Panc1 (cell line): ENCODE measurements around the gene UBASH3B. TPM values are rescaled to one million over a fixed set of nuclear protein-coding genes. Genes with fewer than 3 reads are reported as not detected.
A peak's percentile ranks its signal among the peaks of the same experiment; 100 is the strongest.

ENCODE experiments used
- ATAC-seq: fragments of 200-7000 bp; cut with Tn5 transposase; 2 replicates; pipeline ENCODE4 v1.9.1; 2020; ENCODE audit warnings: mild to moderate bottlenecking, moderate library complexity
- BruUV-seq: library from RNA; stranded (reverse); fragments of 400-500 nt; replicated peaks from 2 replicates; lab custom pipeline; 2021; lab: Mats Ljungman, UMichigan
- CTCF ChIA-PET: fragments of 300-600 bp; sonication (Branson Sonifier 250); formaldehyde crosslinking; loops from one replicate; lab custom pipeline; 2022; ENCODE audit warnings: antibody characterized with exemption; lab: Charles Lee
- POLR2A ChIA-PET: fragments of 300-600 bp; sonication (Branson Sonifier 250); formaldehyde crosslinking; loops from one replicate; lab custom pipeline; 2022; ENCODE audit warnings: antibody characterized with exemption; lab: Charles Lee
- DNase-seq: peaks from one replicate; pipeline ENCODE4 v3.0.0-alpha.2; 2010; ENCODE audit warnings: low read depth, low spot score
- H3K27ac ChIP-seq: 2 replicates; pipeline ENCODE4 v1.5.1; 2011; ENCODE audit warnings: mild to moderate bottlenecking, low read length, inconsistent platforms
- H3K27me3 ChIP-seq: fragments of 200-500 bp; sonication (Bioruptor generic); 2 replicates; pipeline ENCODE4 v1.6.0; 2014; ENCODE audit warnings: low read length, inconsistent platforms; ENCODE audit not compliant: control insufficient read depth, insufficient read depth
- H3K36me3 ChIP-seq: fragments of 200-500 bp; sonication (Bioruptor generic); 2 replicates; pipeline ENCODE4 v1.5.1; 2014; ENCODE audit warnings: inconsistent platforms, mild to moderate bottlenecking, low read length, moderate library complexity; ENCODE audit not compliant: control insufficient read depth, insufficient read depth
- H3K4me1 ChIP-seq: 2 replicates; pipeline ENCODE4 v1.5.1; 2011; ENCODE audit warnings: inconsistent platforms, mild to moderate bottlenecking, low read length, moderate library complexity; ENCODE audit not compliant: control insufficient read depth, insufficient read depth
- H3K4me3 ChIP-seq, 2 experiments: 2 replicates each; pipeline ENCODE4 v1.5.1; 2011 to 2012; ENCODE audit warnings: low read depth in 2 of 2, low read length in 2 of 2, mild to moderate bottlenecking in 2 of 2, inconsistent platforms in 1 of 2, moderate library complexity in 1 of 2
- H3K9me3 ChIP-seq: fragments of 200-500 bp; sonication (Bioruptor generic); 2 replicates; pipeline ENCODE4 v1.5.1; 2014; ENCODE audit warnings: low read depth, mild to moderate bottlenecking, inconsistent platforms, low read length, moderate library complexity; ENCODE audit not compliant: control insufficient read depth, insufficient read depth
- POLR2AphosphoS5 ChIP-seq: IDR thresholded peaks from 2 replicates; pipeline ENCODE4 v1.6.1; 2012; ENCODE audit warnings: mild to moderate bottlenecking, low read depth, low read length, moderate library complexity
- SIN3A ChIP-seq: IDR thresholded peaks from 2 replicates; pipeline ENCODE4 v1.6.1; 2012; ENCODE audit warnings: low read depth, mild to moderate bottlenecking, low read length, moderate library complexity, borderline replicate concordance; ENCODE audit not compliant: insufficient read depth
- TCF7L2 ChIP-seq: IDR thresholded peaks from 2 replicates; pipeline ENCODE4 v1.6.1; 2011; ENCODE audit warnings: mild to moderate bottlenecking, low read depth, low read length, inconsistent platforms
- in situ Hi-C: cut with HindIII; loops from 2 replicates; pipeline ENCODE4 v1.10.0; 2016; ENCODE audit warnings: low sequenced_read_pairs, low pct_unique_long_range_greater_than_20kb
- intact Hi-C: fragments of 100-400 bp; cut with micrococcal nuclease; formaldehyde crosslinking; loops from one replicate; pipeline ENCODE4 v1.10.0; 2022; ENCODE audit not compliant: unreplicated experiment
- total RNA-seq: library from RNA; stranded (reverse); gene quantifications from one replicate; pipeline ENCODE4 v1.2.1, GENCODE V29; 2021; ENCODE audit not compliant: unreplicated experiment
- TF ChIP-seq, protein P1 (sequence below), 2 experiments: IDR thresholded peaks; 2 replicates each; pipeline ENCODE4 v1.6.1; 2011 to 2012; ENCODE audit warnings: low read depth in 2 of 2, control low read depth in 1 of 2, low read length in 1 of 2, mild to moderate bottlenecking in 1 of 2, moderate library complexity in 1 of 2; ENCODE audit not compliant: insufficient read depth in 1 of 2
- TF ChIP-seq, protein P2 (sequence below): fragments of 450-650 bp; IDR thresholded peaks from 2 replicates; pipeline ENCODE4 v1.5.1; 2017; ENCODE audit warnings: mild to moderate bottlenecking

The UBASH3B gene
- total RNA-seq, 1 experiment from 2014 or later: 55.1 TPM

DNA sequence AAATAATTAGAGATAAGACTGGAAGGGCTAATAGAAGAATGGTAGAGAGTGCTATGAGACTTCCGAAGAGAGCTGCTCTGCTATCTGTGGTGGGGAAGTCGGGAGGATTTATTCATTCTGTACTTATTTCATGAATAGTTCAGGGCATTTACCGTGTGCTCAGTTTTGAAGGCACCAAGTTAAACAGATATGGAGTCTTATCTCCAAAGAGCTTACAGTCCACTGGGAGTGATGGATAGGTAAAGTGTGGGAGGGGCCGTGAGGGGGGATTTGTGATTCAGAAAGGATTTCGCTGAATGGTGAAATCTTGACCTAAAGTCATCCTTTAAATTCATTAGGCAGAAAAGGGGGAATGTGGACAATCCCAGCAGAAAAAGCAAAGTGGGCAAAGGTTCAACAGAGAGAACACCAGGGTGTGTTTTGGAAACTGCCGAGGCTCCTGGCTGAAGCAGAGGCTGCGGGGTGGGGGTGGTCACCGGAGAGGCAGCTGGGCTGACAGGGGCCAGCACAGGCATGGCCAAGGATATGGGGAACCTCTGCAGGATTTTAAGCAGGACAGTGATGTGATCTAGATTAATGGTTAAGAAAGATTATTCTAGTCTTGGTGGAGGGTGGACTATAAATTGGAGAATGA is 91.2 kb downstream of the UBASH3B start:
- in situ Hi-C loops: no loop called here
- no TSS peak for BruUV-seq
- CTCF ChIA-PET: interaction anchor here (0.6 kb wide), 1 partner anchor 750 kb away, joined by 3 read pairs; no protein-coding TSS in a partner anchor

DNA sequence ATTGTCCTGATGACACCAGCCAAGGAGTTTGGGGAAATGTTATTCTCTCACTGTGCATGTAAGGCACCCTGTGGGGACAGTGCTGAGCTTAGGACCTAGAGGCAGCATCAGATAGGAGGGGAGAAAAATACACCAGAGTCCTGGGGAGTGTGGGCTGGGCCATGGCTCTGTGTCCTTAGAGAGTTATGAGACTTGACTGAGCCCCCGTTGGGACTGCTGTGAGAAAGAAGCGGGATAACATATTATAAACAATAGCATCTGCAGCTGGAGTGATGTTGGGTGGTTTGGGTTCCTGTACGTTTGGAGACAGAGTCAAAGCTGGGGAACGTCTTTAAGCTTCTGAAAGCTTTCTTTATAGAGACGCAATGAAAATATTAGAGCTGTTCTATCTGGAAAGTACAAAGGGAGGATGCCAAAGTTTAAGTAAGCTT is 91.8 kb downstream of the UBASH3B start:
- POLR2A ChIA-PET: interaction anchor here (0.5 kb wide), 1 partner anchor 116 kb away, joined by 4 read pairs; no protein-coding TSS in a partner anchor
- DNase-seq: no peak
- H3K27ac ChIP-seq: no peak overlapping the region
- H3K4me3 ChIP-seq: no peak overlapping the region
- no TSS peak for BruUV-seq
- intact Hi-C loops (no loop called here), in situ Hi-C loops (no loop called here)
- H3K36me3 ChIP-seq: no peaks in the 10 kb centered on the region
- CTCF ChIA-PET: interaction anchor here (0.6 to 1.6 kb wide), 2 partner anchors 11 to 749 kb away, joined by 3 read pairs; no protein-coding TSS in a partner anchor
- ATAC-seq: peak; percentile 36; the same call in 1 of the 2 replicates
- H3K9me3 ChIP-seq: no peaks in the 10 kb centered on the region
- H3K27me3 ChIP-seq: no peaks in the 10 kb centered on the region
- no peaks in the 10 kb centered on the region for H3K4me1 ChIP-seq
- TF ChIP-seq TCF7L2 (no peak), SIN3A (no peak), POLR2AphosphoS5 (no peak)
- TF ChIP-seq, protein P1, sequence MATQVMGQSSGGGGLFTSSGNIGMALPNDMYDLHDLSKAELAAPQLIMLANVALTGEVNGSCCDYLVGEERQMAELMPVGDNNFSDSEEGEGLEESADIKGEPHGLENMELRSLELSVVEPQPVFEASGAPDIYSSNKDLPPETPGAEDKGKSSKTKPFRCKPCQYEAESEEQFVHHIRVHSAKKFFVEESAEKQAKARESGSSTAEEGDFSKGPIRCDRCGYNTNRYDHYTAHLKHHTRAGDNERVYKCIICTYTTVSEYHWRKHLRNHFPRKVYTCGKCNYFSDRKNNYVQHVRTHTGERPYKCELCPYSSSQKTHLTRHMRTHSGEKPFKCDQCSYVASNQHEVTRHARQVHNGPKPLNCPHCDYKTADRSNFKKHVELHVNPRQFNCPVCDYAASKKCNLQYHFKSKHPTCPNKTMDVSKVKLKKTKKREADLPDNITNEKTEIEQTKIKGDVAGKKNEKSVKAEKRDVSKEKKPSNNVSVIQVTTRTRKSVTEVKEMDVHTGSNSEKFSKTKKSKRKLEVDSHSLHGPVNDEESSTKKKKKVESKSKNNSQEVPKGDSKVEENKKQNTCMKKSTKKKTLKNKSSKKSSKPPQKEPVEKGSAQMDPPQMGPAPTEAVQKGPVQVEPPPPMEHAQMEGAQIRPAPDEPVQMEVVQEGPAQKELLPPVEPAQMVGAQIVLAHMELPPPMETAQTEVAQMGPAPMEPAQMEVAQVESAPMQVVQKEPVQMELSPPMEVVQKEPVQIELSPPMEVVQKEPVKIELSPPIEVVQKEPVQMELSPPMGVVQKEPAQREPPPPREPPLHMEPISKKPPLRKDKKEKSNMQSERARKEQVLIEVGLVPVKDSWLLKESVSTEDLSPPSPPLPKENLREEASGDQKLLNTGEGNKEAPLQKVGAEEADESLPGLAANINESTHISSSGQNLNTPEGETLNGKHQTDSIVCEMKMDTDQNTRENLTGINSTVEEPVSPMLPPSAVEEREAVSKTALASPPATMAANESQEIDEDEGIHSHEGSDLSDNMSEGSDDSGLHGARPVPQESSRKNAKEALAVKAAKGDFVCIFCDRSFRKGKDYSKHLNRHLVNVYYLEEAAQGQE (IDR thresholded peaks at IDR 0.05; ENCODE audit: insufficient read depth in 1 of 2, low read depth in 2 of 2, low read length in 1 of 2): no peak
- TF ChIP-seq, protein P2, sequence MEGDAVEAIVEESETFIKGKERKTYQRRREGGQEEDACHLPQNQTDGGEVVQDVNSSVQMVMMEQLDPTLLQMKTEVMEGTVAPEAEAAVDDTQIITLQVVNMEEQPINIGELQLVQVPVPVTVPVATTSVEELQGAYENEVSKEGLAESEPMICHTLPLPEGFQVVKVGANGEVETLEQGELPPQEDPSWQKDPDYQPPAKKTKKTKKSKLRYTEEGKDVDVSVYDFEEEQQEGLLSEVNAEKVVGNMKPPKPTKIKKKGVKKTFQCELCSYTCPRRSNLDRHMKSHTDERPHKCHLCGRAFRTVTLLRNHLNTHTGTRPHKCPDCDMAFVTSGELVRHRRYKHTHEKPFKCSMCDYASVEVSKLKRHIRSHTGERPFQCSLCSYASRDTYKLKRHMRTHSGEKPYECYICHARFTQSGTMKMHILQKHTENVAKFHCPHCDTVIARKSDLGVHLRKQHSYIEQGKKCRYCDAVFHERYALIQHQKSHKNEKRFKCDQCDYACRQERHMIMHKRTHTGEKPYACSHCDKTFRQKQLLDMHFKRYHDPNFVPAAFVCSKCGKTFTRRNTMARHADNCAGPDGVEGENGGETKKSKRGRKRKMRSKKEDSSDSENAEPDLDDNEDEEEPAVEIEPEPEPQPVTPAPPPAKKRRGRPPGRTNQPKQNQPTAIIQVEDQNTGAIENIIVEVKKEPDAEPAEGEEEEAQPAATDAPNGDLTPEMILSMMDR: no peak

More for the DNA sequence above, 91.2 kb downstream of the UBASH3B start:
- POLR2A ChIA-PET: no interaction called here
- ATAC-seq (no peak), DNase-seq (no peak)
- H3K27ac ChIP-seq: no peak overlapping the region
- no peaks in the 10 kb centered on the region for H3K9me3 ChIP-seq
- H3K4me3 ChIP-seq: no peak overlapping the region
- no peaks in the 10 kb centered on the region for H3K27me3 ChIP-seq
- TF ChIP-seq SIN3A (no peak), POLR2AphosphoS5 (no peak), TCF7L2 (no peak)
- TF ChIP-seq, protein P2: no peak
- TF ChIP-seq, protein P1 (IDR thresholded peaks at IDR 0.05; ENCODE audit: insufficient read depth in 1 of 2, low read depth in 2 of 2, low read length in 1 of 2): no peak
- H3K36me3 ChIP-seq: no peaks in the 10 kb centered on the region
- H3K4me1 ChIP-seq: no peaks in the 10 kb centered on the region; the same call in 1 of the 2 replicates
- intact Hi-C loops: no loop called here
